Measurements from ENCODE around the gene DYRK2.

DYRK2 gene

GRCh38 chr12:67697967-67698366, 49.4 kb downstream of the DYRK2 start:
- no peak overlapping the region for H3K27ac ChIP-seq
- H3K4me3 ChIP-seq (ENCODE audit: low read depth in 1 of 2, low read length in 1 of 2) = no peak overlapping the region
- no peaks in the 10 kb centered on the region for H3K36me3 ChIP-seq
- no peaks in the 10 kb centered on the region for H3K9me3 ChIP-seq
- no peak for TF ChIP-seq CTCF (IDR thresholded peaks at IDR 0.05)
- no peaks in the 10 kb centered on the region for H3K4me1 ChIP-seq (ENCODE audit: control insufficient read depth in 1 of 2, insufficient read depth in 1 of 2, low read depth in 1 of 2, low read length in 1 of 2)
- peaks cover 25% of the 10 kb centered on the region for H3K27me3 ChIP-seq

GRCh38 chr12:67698672-67699581, 50.4 kb downstream of the DYRK2 start:
- Histone ChIP-seq H3K4me1 (ENCODE audit: control insufficient read depth in 1 of 2, insufficient read depth in 1 of 2, low read depth in 1 of 2, low read length in 1 of 2) (no peaks in the 10 kb centered on the region), H3K36me3 (no peaks in the 10 kb centered on the region), H3K9me3 (no peaks in the 10 kb centered on the region), H3K27me3 (peaks cover 23% of the 10 kb centered on the region), H3K4me3 (ENCODE audit: low read depth in 1 of 2, low read length in 1 of 2) (no peak overlapping the region), H3K27ac (no peak overlapping the region)
- no peak for TF ChIP-seq CTCF (IDR thresholded peaks at IDR 0.05)

- TF ChIP-seq CTCF (IDR thresholded peaks at IDR 0.05) = no peak
- H3K9me3 ChIP-seq = no peaks in the 10 kb centered on the region
- H3K36me3 ChIP-seq = no peaks in the 10 kb centered on the region
- H3K27ac ChIP-seq = no peak overlapping the region
- H3K4me1 ChIP-seq (ENCODE audit: control insufficient read depth in 1 of 2, insufficient read depth in 1 of 2, low read depth in 1 of 2, low read length in 1 of 2) = no peaks in the 10 kb centered on the region
- H3K27me3 ChIP-seq = peaks cover 24% of the 10 kb centered on the region
- H3K4me3 ChIP-seq (ENCODE audit: low read depth in 1 of 2, low read length in 1 of 2) = no peak overlapping the region
These were observed 52.6 kb downstream of the DYRK2 start for GRCh38 chr12:67701121-67701520.

- Histone ChIP-seq H3K27me3 (peaks cover 24% of the 10 kb centered on the region), H3K4me1 (ENCODE audit: control insufficient read depth in 1 of 2, insufficient read depth in 1 of 2, low read depth in 1 of 2, low read length in 1 of 2) (no peaks in the 10 kb centered on the region), H3K4me3 (ENCODE audit: low read depth in 1 of 2, low read length in 1 of 2) (no peak overlapping the region), H3K36me3 (no peaks in the 10 kb centered on the region), H3K9me3 (no peaks in the 10 kb centered on the region), H3K27ac (no peak overlapping the region)
- no peak for TF ChIP-seq CTCF (IDR thresholded peaks at IDR 0.05)
These were observed 53.6 kb downstream of the DYRK2 start for GRCh38 chr12:67702136-67702535.

- Histone ChIP-seq H3K27me3 (peaks cover 11% of the 10 kb centered on the region), H3K4me1 (ENCODE audit: control insufficient read depth in 1 of 2, insufficient read depth in 1 of 2, low read depth in 1 of 2, low read length in 1 of 2) (no peaks in the 10 kb centered on the region), H3K27ac (no peak overlapping the region), H3K4me3 (ENCODE audit: low read depth in 1 of 2, low read length in 1 of 2) (no peak overlapping the region), H3K36me3 (no peaks in the 10 kb centered on the region), H3K9me3 (no peaks in the 10 kb centered on the region)
- no peak for TF ChIP-seq CTCF (IDR thresholded peaks at IDR 0.05)
These were observed 55.5 kb downstream of the DYRK2 start for GRCh38 chr12:67704071-67704470.
